PC-3 (cell line): ENCODE measurements around the gene SLC44A3.

Source experiments
- EZH2 ChIP-seq: fragments of 300-600 bp; sonication (generic); IDR thresholded peaks from one replicate; pipeline ENCODE4 v1.6.1; 2017; ENCODE audit warnings: antibody characterized with exemption, mild to moderate bottlenecking, low read length; ENCODE audit not compliant: unreplicated experiment
- EZH2phosphoT487 ChIP-seq: fragments of 300-600 bp; sonication (generic); IDR thresholded peaks from 2 replicates; pipeline ENCODE4 v1.6.1; 2018; ENCODE audit warnings: mild to moderate bottlenecking, antibody characterized with exemption, low read length, borderline replicate concordance
- TF ChIP-seq, protein P1 (sequence below): fragments of 300-600 bp; sonication (generic); conservative IDR thresholded peaks from 2 replicates; pipeline ENCODE4 v1.5.1; 2017; ENCODE audit warnings: antibody characterized with exemption, low read depth, mild to moderate bottlenecking, low read length

DNA sequence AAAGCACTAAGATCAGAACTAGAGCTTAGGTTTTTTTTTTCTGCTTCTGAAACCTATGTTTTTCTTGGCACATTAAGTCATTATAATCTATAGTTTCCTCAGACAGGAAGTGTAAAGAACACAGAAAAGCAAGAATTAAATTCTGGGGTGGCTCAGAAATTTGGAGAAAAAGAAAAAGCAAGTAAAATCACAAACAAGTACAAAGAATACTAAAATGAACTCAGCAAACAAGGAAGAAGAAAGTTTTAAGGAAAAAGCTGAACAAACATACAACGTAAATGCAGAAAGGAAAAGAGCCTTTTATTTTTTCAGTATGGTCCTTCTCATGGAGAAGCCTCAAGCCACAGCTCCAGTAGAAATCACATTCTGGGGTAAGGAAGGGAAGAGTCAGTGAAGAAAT, 115.3 kb downstream of the SLC44A3 start:
- TF ChIP-seq, protein P1, sequence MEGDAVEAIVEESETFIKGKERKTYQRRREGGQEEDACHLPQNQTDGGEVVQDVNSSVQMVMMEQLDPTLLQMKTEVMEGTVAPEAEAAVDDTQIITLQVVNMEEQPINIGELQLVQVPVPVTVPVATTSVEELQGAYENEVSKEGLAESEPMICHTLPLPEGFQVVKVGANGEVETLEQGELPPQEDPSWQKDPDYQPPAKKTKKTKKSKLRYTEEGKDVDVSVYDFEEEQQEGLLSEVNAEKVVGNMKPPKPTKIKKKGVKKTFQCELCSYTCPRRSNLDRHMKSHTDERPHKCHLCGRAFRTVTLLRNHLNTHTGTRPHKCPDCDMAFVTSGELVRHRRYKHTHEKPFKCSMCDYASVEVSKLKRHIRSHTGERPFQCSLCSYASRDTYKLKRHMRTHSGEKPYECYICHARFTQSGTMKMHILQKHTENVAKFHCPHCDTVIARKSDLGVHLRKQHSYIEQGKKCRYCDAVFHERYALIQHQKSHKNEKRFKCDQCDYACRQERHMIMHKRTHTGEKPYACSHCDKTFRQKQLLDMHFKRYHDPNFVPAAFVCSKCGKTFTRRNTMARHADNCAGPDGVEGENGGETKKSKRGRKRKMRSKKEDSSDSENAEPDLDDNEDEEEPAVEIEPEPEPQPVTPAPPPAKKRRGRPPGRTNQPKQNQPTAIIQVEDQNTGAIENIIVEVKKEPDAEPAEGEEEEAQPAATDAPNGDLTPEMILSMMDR = no peak
- TF ChIP-seq EZH2phosphoT487 (no peak), EZH2 (no peak)
